ENCODE measurements around the gene ANXA2R.

DNA sequence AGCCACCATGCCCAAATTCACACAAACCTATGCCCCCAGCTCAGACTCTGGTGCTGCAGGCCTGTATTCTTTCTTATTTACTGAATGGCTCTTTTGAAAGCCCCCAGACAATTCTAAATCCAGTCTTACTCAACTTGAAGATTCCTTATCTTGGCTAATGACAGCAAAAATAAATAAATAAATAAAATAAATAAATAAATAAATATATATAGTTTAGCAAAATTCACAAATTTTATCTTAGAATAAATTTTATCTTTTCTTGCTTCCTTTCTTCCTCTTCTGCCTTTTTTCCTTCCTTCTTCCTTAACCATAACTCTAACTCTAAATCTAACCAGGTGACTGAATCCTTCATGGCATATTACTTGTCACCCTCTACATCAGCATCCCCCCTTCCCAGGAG, 25.6 kb downstream of the ANXA2R start:
- TF ChIP-seq CTCF (IDR thresholded peaks at IDR 0.05) (no peak), EZH2 (IDR thresholded peaks at IDR 0.05; ENCODE audit: borderline replicate concordance, insufficient read depth, low read depth, low read length, poor library complexity, severe bottlenecking) (no peak)
